ELF-1 (cell line): ENCODE data around the gene B9D2.

Source experiments
- DNase-seq: peaks from one replicate; pipeline ENCODE4 v3.0.0-alpha.2; 2016; ENCODE audit warnings: low read depth, low spot score

The B9D2 gene

DNA sequence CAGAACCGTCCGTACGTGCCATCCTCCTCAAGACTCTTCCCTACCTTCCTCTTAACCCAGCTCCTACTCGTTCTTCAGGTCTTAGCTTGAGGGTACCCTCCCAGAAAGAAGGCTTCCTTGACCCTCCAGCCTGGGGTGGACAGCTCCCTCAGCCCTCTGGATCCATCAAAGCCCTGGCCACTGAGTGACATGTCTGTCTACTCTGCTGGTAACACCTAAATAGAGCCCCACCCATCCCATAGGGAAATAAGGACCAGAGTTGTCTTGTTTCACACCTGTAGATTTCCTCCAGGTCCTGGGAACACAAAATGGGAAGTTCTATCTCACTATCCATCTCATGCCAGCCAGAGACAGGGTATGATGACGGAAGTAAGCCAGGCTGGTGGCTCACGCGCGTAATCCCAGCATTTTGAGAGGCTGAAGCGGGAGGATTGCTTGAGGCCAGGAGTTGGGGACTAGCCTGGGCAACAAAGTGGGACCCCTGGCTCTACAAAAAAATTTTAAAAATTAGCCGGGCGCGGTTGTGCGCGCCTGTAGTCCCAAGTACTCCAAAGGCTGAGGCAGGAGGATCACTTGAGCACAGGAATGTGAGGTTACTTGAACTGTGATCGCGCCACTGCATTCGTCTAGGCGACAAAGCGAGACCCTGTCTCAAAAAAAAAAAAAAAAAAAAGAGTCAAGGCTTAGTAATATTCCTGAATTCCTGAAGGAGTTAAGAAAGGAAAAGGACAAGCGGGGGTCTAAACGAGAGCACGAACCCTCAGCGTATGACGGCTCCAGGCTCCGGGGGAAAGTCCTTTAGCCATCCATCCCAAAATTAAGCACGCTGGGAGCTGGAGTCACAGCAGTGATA is 54.5 kb downstream of the B9D2 start:
- peak; percentile 37 for DNase-seq

DNA sequence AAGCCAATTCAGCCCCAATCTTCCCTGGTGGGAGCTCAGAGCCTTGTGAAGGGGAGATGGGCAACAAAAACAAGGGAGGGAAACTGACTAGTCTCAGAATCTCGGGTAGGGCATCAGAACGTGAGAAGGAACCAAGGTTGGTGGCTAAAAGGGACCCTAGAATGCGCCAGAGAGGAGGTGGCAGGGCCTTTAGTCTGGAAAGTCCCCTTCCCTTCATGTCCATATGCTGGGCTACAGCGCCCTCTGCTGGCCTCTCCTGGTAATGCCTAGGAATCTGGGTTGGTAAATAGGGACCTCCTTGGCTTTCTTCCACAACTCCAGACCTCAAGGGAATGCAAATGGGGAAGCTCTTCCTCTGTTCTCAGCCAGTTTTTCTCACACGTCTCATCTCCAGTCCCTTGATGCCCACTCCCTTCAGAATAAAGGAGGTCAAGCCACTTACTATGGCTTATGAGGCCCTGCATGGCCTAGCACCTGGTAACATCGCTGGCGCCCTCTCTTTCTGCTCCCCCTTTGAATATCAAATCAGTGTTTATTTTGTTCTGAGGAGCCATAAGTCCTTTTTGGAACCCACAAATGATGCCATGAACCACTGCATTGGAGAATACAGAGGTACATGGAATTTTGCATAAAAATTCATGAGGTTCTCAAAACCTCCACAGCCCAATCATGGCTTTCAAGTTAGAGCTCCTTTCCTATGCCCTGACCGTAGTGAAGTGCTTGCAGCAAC is 55.3 kb downstream of the B9D2 start:
- peak; percentile 94 for DNase-seq

DNA sequence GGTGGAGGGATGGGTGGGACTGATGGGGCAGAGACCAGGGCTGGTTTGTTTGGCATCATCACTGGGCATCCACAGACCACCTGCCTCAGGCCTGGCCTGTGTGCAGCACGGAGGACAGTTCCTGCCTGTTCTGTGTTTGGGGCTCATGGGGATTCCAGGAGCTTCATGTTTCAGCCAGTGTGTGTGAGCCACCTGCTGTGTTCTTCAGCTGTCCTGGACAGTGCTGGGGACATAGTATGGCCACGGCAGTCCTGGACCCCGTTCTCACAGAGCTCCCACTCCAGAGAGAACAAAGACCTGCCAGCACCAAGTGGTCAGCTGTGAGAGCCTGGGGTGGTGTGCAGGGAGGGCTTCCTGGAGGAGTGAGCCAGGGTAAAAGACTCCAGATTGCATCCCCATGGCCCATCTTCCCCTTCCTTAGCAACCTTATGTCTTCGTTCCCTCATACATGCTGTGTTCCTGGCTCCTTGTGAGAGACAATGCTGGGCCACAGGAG is 55.9 kb downstream of the B9D2 start:
- DNase-seq = no peak

DNA sequence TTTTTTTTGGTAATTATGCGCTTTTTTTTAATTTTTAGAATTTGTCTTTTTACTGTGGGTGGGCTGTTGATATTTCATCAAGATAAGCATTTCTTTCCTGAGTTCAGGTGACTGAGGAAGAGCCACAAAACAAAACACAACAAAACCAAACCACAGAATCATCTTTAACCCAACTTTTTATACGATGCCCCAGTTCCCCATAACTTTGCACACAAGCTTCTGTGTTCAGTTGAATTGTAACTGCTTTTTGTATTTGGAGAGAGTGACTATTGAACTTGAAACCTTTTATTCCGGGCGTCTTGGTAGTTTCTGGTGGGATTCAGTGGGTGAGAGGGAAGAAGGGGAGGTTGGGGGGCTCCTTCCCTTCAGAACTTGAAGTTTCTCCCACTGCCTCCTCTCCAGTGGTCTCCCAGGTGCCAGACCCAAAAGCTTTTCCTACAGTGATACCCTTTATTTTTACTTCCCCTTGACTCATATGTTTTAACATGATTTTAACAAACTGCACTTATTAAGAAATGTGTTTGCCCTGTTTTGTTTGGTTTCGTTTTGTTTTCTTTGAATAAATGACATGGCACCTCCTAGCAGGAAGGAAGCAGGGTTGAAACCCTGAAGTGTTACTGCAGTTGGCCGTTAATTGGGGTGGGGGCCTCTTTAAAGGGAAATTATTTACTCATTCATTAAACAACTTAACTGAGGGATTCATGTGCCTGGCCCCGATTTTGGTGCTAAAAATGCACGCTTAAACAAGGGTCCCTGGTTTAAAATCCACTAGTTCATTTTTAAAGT is 56.7 kb downstream of the B9D2 start:
- DNase-seq = no peak

DNA sequence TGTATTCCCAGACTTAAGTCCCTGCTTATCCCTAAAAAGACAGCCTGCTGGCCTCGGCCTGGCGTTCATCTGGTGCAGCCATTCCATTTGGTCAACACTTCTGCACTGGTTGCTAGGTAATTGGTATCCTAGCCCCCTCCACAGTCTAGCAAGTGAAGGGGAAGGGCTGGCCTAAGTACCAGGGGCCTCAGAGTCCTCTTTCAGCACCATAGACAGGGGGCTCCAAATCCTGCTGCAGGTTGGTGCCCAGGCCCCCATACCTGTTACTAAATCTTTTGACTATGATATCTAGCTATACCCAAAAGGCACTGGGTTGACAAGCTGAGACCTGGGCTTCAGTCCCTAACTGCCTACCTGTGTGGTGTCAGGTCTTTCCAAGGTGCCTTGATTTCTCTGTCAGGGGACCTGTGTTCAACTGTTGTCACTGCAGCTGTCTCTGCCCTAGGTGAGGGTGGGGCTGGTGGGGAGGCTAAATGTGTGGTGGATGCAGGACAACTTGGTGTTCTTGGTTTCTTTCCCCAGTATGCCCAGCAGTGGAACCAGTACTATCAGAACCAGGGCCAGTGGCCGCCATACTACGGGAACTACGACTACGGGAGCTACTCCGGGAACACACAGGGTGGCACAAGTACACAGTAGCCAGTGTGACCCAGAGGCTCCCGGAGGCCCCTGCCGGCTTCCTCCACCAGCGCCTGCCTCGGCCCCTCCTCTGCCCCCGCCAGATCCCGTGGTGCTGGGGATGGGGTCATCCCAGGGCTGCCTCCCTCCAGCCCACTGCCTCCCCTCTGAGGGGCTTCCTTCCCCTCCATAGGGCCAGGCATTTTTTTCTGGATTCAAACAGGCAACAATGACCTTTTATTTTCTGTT is 57.8 kb downstream of the B9D2 start:
- no peak for DNase-seq

GRCh38 chr19:41304706-41305483 is 59.1 kb downstream of the B9D2 start:
- no peak for DNase-seq
